Muscle layer of colon (tissue), 2 donors: ENCODE results near the gene SPATS2L.

Experiments
- H3K27ac ChIP-seq: one replicate; pipeline ENCODE4 v1.7.0; 2013; ENCODE audit warnings: low read depth, mild to moderate bottlenecking, low read length, moderate library complexity
- H3K27me3 ChIP-seq, 2 donors: one replicate each; pipeline ENCODE4 v1.7.0; 2013; ENCODE audit warnings: low read length in 2 of 2, mild to moderate bottlenecking in 2 of 2; ENCODE audit not compliant: insufficient read depth in 2 of 2, control insufficient read depth in 1 of 2
- H3K36me3 ChIP-seq: one replicate; pipeline ENCODE4 v1.7.0; 2013; ENCODE audit warnings: mild to moderate bottlenecking, low read length; ENCODE audit not compliant: insufficient read depth
- H3K4me1 ChIP-seq: one replicate; pipeline ENCODE4 v1.7.0; 2013; ENCODE audit warnings: mild to moderate bottlenecking, low read length; ENCODE audit not compliant: insufficient read depth
- H3K4me3 ChIP-seq, 2 donors: one replicate each; pipeline ENCODE4 v1.7.0; 2013; ENCODE audit warnings: low read length in 2 of 2, low read depth in 1 of 2, mild to moderate bottlenecking in 1 of 2, moderate library complexity in 1 of 2
- H3K9ac ChIP-seq: one replicate; pipeline ENCODE4 v1.7.0; 2013; ENCODE audit warnings: low read length
- H3K9me3 ChIP-seq: one replicate; pipeline ENCODE4 v1.7.0; 2013; ENCODE audit warnings: mild to moderate bottlenecking, low read length
- donor health status: abdominal sarcoma.
- donor health status: Adenocarcinoma of cecum.

SPATS2L gene

GRCh38 chr2:200382874-200383273 is 76.4 kb downstream of the SPATS2L start:
- H3K4me1 ChIP-seq, result peaks cover 38% of the 10 kb centered on the region
- no peak overlapping the region for H3K4me3 ChIP-seq
- H3K27ac ChIP-seq, result no peak overlapping the region
- no peaks in the 10 kb centered on the region for H3K36me3 ChIP-seq
- no peaks in the 10 kb centered on the region for H3K9me3 ChIP-seq
- H3K27me3 ChIP-seq, result no peaks in the 10 kb centered on the region
- no peak overlapping the region for H3K9ac ChIP-seq

GRCh38 chr2:200383380-200384110 is 77.1 kb downstream of the SPATS2L start:
- H3K9me3 ChIP-seq, result no peaks in the 10 kb centered on the region
- no peaks in the 10 kb centered on the region for H3K36me3 ChIP-seq
- H3K9ac ChIP-seq, result no peak overlapping the region
- peak overlapping the region in 1 of 2 donors; percentile 19 for H3K4me3 ChIP-seq
- no peaks in the 10 kb centered on the region for H3K27me3 ChIP-seq
- H3K27ac ChIP-seq, result peak overlapping the region; percentile 17
- peaks cover 32% of the 10 kb centered on the region for H3K4me1 ChIP-seq

- Histone ChIP-seq H3K27ac (no peak overlapping the region), H3K4me1 (peaks cover 16% of the 10 kb centered on the region), H3K9me3 (no peaks in the 10 kb centered on the region), H3K4me3 (no peak overlapping the region), H3K9ac (no peak overlapping the region), H3K36me3 (peaks cover 14% of the 10 kb centered on the region), H3K27me3 (no peaks in the 10 kb centered on the region)
Measured at GRCh38 chr2:200385063-200385635, 78.7 kb downstream of the SPATS2L start.

GRCh38 chr2:200393191-200393590 is 86.7 kb downstream of the SPATS2L start:
- H3K27ac ChIP-seq, result no peak overlapping the region
- H3K9me3 ChIP-seq, result no peaks in the 10 kb centered on the region
- no peaks in the 10 kb centered on the region for H3K27me3 ChIP-seq
- H3K36me3 ChIP-seq, result peaks cover 19% of the 10 kb centered on the region
- no peak overlapping the region for H3K4me3 ChIP-seq
- H3K4me1 ChIP-seq, result no peaks in the 10 kb centered on the region
- H3K9ac ChIP-seq, result no peak overlapping the region

GRCh38 chr2:200394045-200394444 is 87.6 kb downstream of the SPATS2L start:
- Histone ChIP-seq H3K4me1 (no peaks in the 10 kb centered on the region), H3K27ac (no peak overlapping the region), H3K27me3 (no peaks in the 10 kb centered on the region), H3K9ac (no peak overlapping the region), H3K36me3 (peaks cover 17% of the 10 kb centered on the region), H3K4me3 (no peak overlapping the region), H3K9me3 (no peaks in the 10 kb centered on the region)

GRCh38 chr2:200396781-200397242 is 90.3 kb downstream of the SPATS2L start:
- H3K27me3 ChIP-seq, result no peaks in the 10 kb centered on the region
- no peaks in the 10 kb centered on the region for H3K9me3 ChIP-seq
- no peak overlapping the region for H3K4me3 ChIP-seq
- no peak overlapping the region for H3K27ac ChIP-seq
- no peaks in the 10 kb centered on the region for H3K36me3 ChIP-seq
- no peak overlapping the region for H3K9ac ChIP-seq
- H3K4me1 ChIP-seq, result no peaks in the 10 kb centered on the region

- Histone ChIP-seq H3K4me1 (no peaks in the 10 kb centered on the region), H3K9me3 (no peaks in the 10 kb centered on the region), H3K27me3 (no peaks in the 10 kb centered on the region), H3K4me3 (no peak overlapping the region), H3K9ac (no peak overlapping the region), H3K27ac (no peak overlapping the region), H3K36me3 (no peaks in the 10 kb centered on the region)
Measured at GRCh38 chr2:200397785-200398184, 91.3 kb downstream of the SPATS2L start.

- Histone ChIP-seq H3K36me3 (no peaks in the 10 kb centered on the region), H3K9me3 (no peaks in the 10 kb centered on the region), H3K27ac (no peak overlapping the region), H3K4me3 (no peak overlapping the region), H3K9ac (no peak overlapping the region), H3K4me1 (no peaks in the 10 kb centered on the region), H3K27me3 (no peaks in the 10 kb centered on the region)
Measured at GRCh38 chr2:200399046-200399445, 92.6 kb downstream of the SPATS2L start.

- Histone ChIP-seq H3K9me3 (no peaks in the 10 kb centered on the region), H3K27ac (no peak overlapping the region), H3K36me3 (no peaks in the 10 kb centered on the region), H3K9ac (no peak overlapping the region), H3K4me3 (no peak overlapping the region), H3K4me1 (no peaks in the 10 kb centered on the region), H3K27me3 (no peaks in the 10 kb centered on the region)
Measured at GRCh38 chr2:200399636-200400035, 93.1 kb downstream of the SPATS2L start.

GRCh38 chr2:200403814-200404213 is 97.3 kb downstream of the SPATS2L start:
- Histone ChIP-seq H3K27ac (no peak overlapping the region), H3K9me3 (no peaks in the 10 kb centered on the region), H3K27me3 (no peaks in the 10 kb centered on the region), H3K9ac (no peak overlapping the region), H3K4me3 (no peak overlapping the region), H3K4me1 (peaks cover 34% of the 10 kb centered on the region), H3K36me3 (no peaks in the 10 kb centered on the region)

- H3K27me3 ChIP-seq, result no peaks in the 10 kb centered on the region
- H3K27ac ChIP-seq, result no peak overlapping the region
- H3K36me3 ChIP-seq, result no peaks in the 10 kb centered on the region
- H3K4me3 ChIP-seq, result no peak overlapping the region
- H3K9me3 ChIP-seq, result no peaks in the 10 kb centered on the region
- H3K9ac ChIP-seq, result no peak overlapping the region
- H3K4me1 ChIP-seq, result peaks cover 34% of the 10 kb centered on the region
Measured at GRCh38 chr2:200404615-200405014, 98.1 kb downstream of the SPATS2L start.
